Tibial nerve (tissue), 4 donors: ENCODE results near the gene CKS1B.

ENCODE experiments used
- EP300 ChIP-seq, 2 donors: sonication (generic); formaldehyde crosslinking; IDR thresholded peaks; one replicate each; pipeline ENCODE4 v1.6.1; 2017; ENCODE audit warnings: antibody characterized with exemption in 2 of 2, mild to moderate bottlenecking in 1 of 2
- POLR2A ChIP-seq, 2 donors: fragments of 450-650 bp; IDR thresholded peaks; one replicate each; pipeline ENCODE4 v1.6.1; 2017; ENCODE audit warnings: antibody characterized with exemption in 2 of 2, mild to moderate bottlenecking in 2 of 2, moderate library complexity in 2 of 2
- TF ChIP-seq, protein P1 (sequence below), 5 experiments: fragments of 200-600 bp in 3 of 5; fragments of 450-650 bp in 2 of 5; sonication (generic) in 3 of 5; IDR thresholded peaks; one replicate each; pipeline ENCODE4 v1.5.1; 2016 to 2019; ENCODE audit warnings: antibody characterized with exemption in 5 of 5, mild to moderate bottlenecking in 3 of 5, moderate library complexity in 2 of 5

- TF ChIP-seq, protein P1, sequence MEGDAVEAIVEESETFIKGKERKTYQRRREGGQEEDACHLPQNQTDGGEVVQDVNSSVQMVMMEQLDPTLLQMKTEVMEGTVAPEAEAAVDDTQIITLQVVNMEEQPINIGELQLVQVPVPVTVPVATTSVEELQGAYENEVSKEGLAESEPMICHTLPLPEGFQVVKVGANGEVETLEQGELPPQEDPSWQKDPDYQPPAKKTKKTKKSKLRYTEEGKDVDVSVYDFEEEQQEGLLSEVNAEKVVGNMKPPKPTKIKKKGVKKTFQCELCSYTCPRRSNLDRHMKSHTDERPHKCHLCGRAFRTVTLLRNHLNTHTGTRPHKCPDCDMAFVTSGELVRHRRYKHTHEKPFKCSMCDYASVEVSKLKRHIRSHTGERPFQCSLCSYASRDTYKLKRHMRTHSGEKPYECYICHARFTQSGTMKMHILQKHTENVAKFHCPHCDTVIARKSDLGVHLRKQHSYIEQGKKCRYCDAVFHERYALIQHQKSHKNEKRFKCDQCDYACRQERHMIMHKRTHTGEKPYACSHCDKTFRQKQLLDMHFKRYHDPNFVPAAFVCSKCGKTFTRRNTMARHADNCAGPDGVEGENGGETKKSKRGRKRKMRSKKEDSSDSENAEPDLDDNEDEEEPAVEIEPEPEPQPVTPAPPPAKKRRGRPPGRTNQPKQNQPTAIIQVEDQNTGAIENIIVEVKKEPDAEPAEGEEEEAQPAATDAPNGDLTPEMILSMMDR (IDR thresholded peaks at IDR 0.05): no peak
- TF ChIP-seq POLR2A (IDR thresholded peaks at IDR 0.05) (no peak), EP300 (IDR thresholded peaks at IDR 0.05) (no peak)
These were observed 38.5 kb downstream of the CKS1B start for GRCh38 chr1:155012776-155013602.
